ENCODE measurements around the gene CERS6.
"Not testable (repeated sequence)": the region's sequence is repeated elsewhere in the genome, so short reads cannot be mapped to it uniquely, and the experiment has no call there.

Gene CERS6

GRCh38 chr2:168742258-168742932 lies 286.3 kb downstream of the CERS6 start:
- no peak for DNase-seq

- no peak for DNase-seq
Measured at GRCh38 chr2:168744844-168745243, 288.8 kb downstream of the CERS6 start.

GRCh38 chr2:168748461-168748860 lies 292.4 kb downstream of the CERS6 start:
- DNase-seq: no peak

- no peak for DNase-seq
Measured at GRCh38 chr2:168749297-168749696, 293.2 kb downstream of the CERS6 start.

GRCh38 chr2:168751104-168751740 lies 295.1 kb downstream of the CERS6 start:
- DNase-seq: no peak

GRCh38 chr2:168752361-168752760 lies 296.3 kb downstream of the CERS6 start:
- DNase-seq: no peak

- DNase-seq: no peak
Measured at GRCh38 chr2:168753765-168754329, 297.8 kb downstream of the CERS6 start.

- no peak for DNase-seq
Measured at GRCh38 chr2:168757223-168757622, 301.2 kb downstream of the CERS6 start.

- DNase-seq: no peak
Measured at GRCh38 chr2:168758970-168759820, 303.1 kb downstream of the CERS6 start.

- DNase-seq: no peak
Measured at GRCh38 chr2:168765401-168765800, 309.3 kb downstream of the CERS6 start.

GRCh38 chr2:168766600-168766999 lies 310.5 kb downstream of the CERS6 start:
- DNase-seq: no peak

- DNase-seq: no peak
Measured at GRCh38 chr2:168767258-168767657, 311.2 kb downstream of the CERS6 start.

GRCh38 chr2:168768357-168768756 lies 312.3 kb downstream of the CERS6 start:
- DNase-seq: not testable (repeated sequence)

- no peak for DNase-seq
Measured at GRCh38 chr2:168770796-168771195, 314.7 kb downstream of the CERS6 start.

GRCh38 chr2:168772704-168773103 lies 316.6 kb downstream of the CERS6 start:
- DNase-seq: no peak

GRCh38 chr2:168773128-168773527 lies 317.1 kb downstream of the CERS6 start:
- DNase-seq: no peak

- DNase-seq: peak; percentile 29
Measured at GRCh38 chr2:168773719-168774521, 317.8 kb downstream of the CERS6 start.

- no peak for DNase-seq
Measured at GRCh38 chr2:168775837-168776236, 319.8 kb downstream of the CERS6 start.

GRCh38 chr2:168780669-168781071 lies 324.6 kb downstream of the CERS6 start:
- DNase-seq: no peak

- DNase-seq: no peak
Measured at GRCh38 chr2:168781191-168781817, 325.2 kb downstream of the CERS6 start.

- DNase-seq: no peak
Measured at GRCh38 chr2:168782271-168782670, 326.2 kb downstream of the CERS6 start.

GRCh38 chr2:168784993-168785392 lies 328.9 kb downstream of the CERS6 start:
- DNase-seq: no peak
